Psoas muscle (tissue), 8 donors: ENCODE measurements around the gene ADAM8. TPM values are rescaled to one million over a fixed set of nuclear protein-coding genes. Genes with fewer than 3 reads are reported as not detected.

Experiments used
- ATAC-seq, 4 donors: fragments of 200-7000 bp; cut with Tn5 transposase; one replicate each; pipeline ENCODE4 v1.9.1; 2020; ENCODE audit warnings: moderate library complexity in 3 of 4, mild to moderate bottlenecking in 2 of 4
- DNase-seq, 2 donors: peaks; one replicate each; pipeline ENCODE4 v3.0.0-alpha.2; 2020
- H3K27ac ChIP-seq: fragments of 200-600 bp; one replicate; pipeline ENCODE4 v1.8.0; 2022
- H3K27me3 ChIP-seq, 3 donors: fragments of 200-600 bp in 1 of 3; one replicate each; pipeline versions ENCODE4 v1.6.1 to v1.8.0; 2013 to 2022; ENCODE audit warnings: low read length in 2 of 3, mild to moderate bottlenecking in 2 of 3, moderate library complexity in 1 of 3; ENCODE audit not compliant: insufficient read depth in 3 of 3
- H3K36me3 ChIP-seq, 2 donors: fragments of 200-600 bp in 1 of 2; one replicate each; pipeline versions ENCODE4 v1.6.1 to v1.8.0; 2013 to 2022; ENCODE audit warnings: low read depth in 1 of 2, mild to moderate bottlenecking in 1 of 2, moderate library complexity in 1 of 2; ENCODE audit not compliant: insufficient read depth in 1 of 2
- H3K4me1 ChIP-seq: fragments of 200-600 bp; one replicate; pipeline ENCODE4 v1.8.0; 2022
- H3K4me3 ChIP-seq: fragments of 200-600 bp; one replicate; pipeline ENCODE4 v1.8.0; 2022; ENCODE audit warnings: mild to moderate bottlenecking
- H3K9me3 ChIP-seq: fragments of 200-600 bp; one replicate; pipeline ENCODE4 v1.8.0; 2022
- WGBS, 3 donors: extraction: QIAGEN DNeasy Blood & Tissue Kit; methylation state at CpG; one replicate each; pipeline versions ENCODE4 v1.1.6 to v1.1.7; 2013; 5-methylcytosine and 5-hydroxymethylcytosine counted together
- intact Hi-C, 2 donors: fragments of 100-400 bp; cut with DNase I; formaldehyde crosslinking; loops; one replicate each; pipeline versions ENCODE4 v1.11.0 to v1.14.2; 2022
- long read RNA-seq, 2 donors: library from polyadenylated mRNA; unstranded; transcript quantifications; one replicate each; pipeline ENCODE4 v2.0.0, GENCODE V29; 2021
- polyA plus RNA-seq, 3 donors: library from polyadenylated mRNA; stranded (reverse); fragments of 200-250 nt; gene quantifications; one replicate each; pipeline ENCODE4 v1.2.3, GENCODE V29; 2013
- total RNA-seq, 4 donors: library from RNA; stranded (reverse); fragmentation: NEBNext Ultra II Directional in 2 of 4; extraction: Animal tissue kit (Norgen Biotek cat#: 25700) in 2 of 4; gene quantifications; one replicate each; pipeline versions ENCODE4 v1.2.1 to v1.2.4, GENCODE V29; 2021 to 2023
- TF ChIP-seq, protein P1 (sequence below): fragments of 200-600 bp; IDR thresholded peaks from one replicate; pipeline ENCODE4 v1.8.0; 2022; ENCODE audit warnings: antibody characterized with exemption
- donor health status: healthy with polysubstance abuse.
- donor health status: DM: no; HTN: no; CAD: no; lungs with moderate emphysema.
- donor health status: Bipolar disorder and iron deficiency.
- donor health status: healthy.
- donor health status: DM: yes; HTN: yes; CAD: no.
- donor health status: DM: no; HTN: no; CAD: no.
- donor health status: DM: no; HTN: no; CAD: no.
- donor health status: DM: yes; HTN: yes; CAD: no.

Gene ADAM8
- 1 to 10 TPM; 2.2 to 2.8 (median 2.5) TPM for total RNA-seq
- polyA plus RNA-seq = under 1 TPM; 0.21 to 0.94 (median 0.29) TPM
- long read RNA-seq, donor 1 = 0 reads
- long read RNA-seq, donor 2 = 0 reads

DNA sequence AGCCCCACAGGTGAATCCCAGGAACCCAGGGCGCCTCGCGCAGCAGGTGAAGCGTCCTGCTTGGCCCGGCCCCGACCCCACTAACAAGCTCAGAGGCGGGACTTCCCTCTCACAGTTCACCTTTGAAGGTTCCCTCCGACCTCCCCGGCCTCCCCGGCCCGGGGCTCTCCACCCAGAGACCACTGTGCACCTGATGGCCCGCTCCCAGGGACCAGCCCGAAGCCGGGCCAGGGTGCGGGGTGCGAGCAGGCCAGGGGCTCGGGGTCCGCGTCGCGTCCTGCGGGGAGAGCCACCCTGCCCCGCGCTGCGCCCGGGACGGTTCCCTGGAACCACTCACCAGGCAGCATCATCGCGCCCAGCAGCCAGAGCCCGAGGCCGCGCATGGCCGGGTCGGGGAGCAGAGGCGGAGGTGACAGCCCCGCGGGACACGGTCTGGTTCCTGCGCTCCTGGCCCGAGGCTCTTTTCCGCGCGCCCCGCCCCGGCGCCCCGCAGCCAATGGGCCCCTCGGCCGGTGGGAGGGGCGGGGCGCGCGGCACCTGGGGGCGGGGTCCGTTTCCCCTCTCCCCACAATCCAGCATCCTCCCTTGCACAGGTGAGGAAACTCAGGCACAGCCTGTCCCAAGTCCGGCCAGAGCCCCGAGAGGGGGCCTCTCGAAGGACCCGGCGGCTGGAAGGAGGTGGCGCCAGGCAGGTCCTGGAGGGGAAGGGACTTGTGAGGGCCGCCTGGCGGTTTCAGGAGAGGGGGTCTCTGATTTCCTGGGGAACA lies at the start of gene ADAM8:
Gene ADAM8, minus strand, starts transcription at position 434 of the 767 bp plus-strand sequence. Its CDS starts 51 bp downstream, at position 383.
- peaks cover 0 to 29% (median 7%) of the 10 kb centered on the region in 3 donors for H3K27me3 ChIP-seq
- DNase-seq = peak in 1 of 2 donors; percentile 62
- H3K36me3 ChIP-seq = peaks cover 4 to 32% of the 10 kb centered on the region in 2 donors
- WGBS, 3 donors = 4 to 6% (median 5%) methylated on average over 45 to 63 of the region's 63 CpGs
- peak; percentile 22 to 38 (median 28) for ATAC-seq
- peak within 1 kb of the TSS; percentile 15 for H3K4me3 ChIP-seq
- intact Hi-C loops = no loop called here
- H3K9me3 ChIP-seq = no peaks in the 10 kb centered on the region
- no peak within 1 kb of the TSS for H3K27ac ChIP-seq
- no peaks in the 10 kb centered on the region for H3K4me1 ChIP-seq
- TF ChIP-seq, protein P1, sequence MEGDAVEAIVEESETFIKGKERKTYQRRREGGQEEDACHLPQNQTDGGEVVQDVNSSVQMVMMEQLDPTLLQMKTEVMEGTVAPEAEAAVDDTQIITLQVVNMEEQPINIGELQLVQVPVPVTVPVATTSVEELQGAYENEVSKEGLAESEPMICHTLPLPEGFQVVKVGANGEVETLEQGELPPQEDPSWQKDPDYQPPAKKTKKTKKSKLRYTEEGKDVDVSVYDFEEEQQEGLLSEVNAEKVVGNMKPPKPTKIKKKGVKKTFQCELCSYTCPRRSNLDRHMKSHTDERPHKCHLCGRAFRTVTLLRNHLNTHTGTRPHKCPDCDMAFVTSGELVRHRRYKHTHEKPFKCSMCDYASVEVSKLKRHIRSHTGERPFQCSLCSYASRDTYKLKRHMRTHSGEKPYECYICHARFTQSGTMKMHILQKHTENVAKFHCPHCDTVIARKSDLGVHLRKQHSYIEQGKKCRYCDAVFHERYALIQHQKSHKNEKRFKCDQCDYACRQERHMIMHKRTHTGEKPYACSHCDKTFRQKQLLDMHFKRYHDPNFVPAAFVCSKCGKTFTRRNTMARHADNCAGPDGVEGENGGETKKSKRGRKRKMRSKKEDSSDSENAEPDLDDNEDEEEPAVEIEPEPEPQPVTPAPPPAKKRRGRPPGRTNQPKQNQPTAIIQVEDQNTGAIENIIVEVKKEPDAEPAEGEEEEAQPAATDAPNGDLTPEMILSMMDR = no peak

DNA sequence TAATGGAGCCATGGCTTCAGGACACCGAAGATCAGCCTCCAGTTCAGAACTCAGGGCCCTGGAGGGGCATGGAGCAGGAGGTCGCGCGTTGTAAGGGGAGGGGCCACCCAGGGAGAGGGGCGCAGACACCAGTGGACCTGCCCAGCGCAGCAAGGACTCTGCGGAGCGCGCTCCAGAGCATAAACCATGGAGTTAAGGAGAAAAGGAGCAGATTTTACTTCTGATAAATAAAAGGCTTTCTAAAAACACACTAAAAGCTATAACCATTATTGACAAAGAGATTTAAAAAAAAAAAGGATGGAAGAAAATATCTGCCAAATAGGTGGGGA lies 49.5 kb upstream of the ADAM8 start:
- Histone ChIP-seq H3K4me1 (no peaks in the 10 kb centered on the region), H3K4me3 (peak overlapping the region; percentile 51), H3K9me3 (no peaks in the 10 kb centered on the region), H3K27me3 (peaks cover 0 to 63% (median 25%) of the 10 kb centered on the region in 3 donors), H3K36me3 (no peaks in the 10 kb centered on the region), H3K27ac (no peak overlapping the region)
- no peak for ATAC-seq
- intact Hi-C loops = loop anchor here (5.0 to 10.0 kb wide), 2 partner anchors 69 to 281 kb away; partner anchors contain the start of gene MTG1 (in 1 of the 2)
- DNase-seq = no peak
- WGBS, 3 donors = 22 to 40% (median 31%) methylated on average over 9 of the region's 9 CpGs
- TF ChIP-seq, protein P1 = no peak

DNA sequence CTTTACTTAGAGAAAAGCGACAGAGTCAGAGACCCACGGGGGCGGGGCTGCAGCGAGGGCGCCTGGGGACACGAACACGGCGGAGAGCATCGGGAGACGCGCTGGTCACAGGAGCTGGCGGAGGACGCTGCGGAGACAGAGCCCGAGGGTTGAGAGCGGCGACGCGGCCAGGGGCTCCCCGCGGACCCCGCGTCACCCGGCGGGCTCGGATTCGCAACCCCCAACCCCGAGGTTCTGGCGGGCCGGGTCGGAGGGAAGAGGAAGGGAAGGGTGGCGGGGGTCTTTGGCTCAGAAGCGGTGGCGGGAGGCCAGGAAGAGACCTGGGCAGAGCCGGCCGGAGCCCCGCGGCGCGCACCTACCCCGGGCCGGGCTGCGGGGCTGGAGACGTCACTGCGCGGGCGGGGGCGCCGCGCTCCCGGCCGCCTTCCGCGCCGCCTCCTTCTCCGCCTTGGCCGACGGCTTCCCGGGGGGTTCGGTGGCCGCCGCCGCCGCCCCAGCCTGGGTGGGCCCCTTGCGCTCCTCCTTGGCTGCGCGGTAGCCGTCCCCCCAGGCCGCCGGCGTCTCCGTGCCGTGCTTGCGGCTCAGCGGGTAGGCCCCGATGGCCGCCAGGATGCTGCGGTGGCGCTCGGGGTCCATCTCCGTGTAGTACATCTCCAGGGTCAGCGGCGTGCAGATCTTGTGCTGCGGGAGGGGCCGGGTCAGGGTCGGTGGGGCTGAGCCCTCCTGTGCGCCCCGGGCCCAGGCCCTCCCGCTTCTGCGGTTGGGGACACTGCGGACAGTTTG lies 49.0 kb upstream of the ADAM8 start:
- Histone ChIP-seq H3K27me3 (peaks cover 0 to 63% (median 28%) of the 10 kb centered on the region in 3 donors), H3K27ac (no peak overlapping the region), H3K36me3 (no peaks in the 10 kb centered on the region), H3K4me1 (no peaks in the 10 kb centered on the region), H3K9me3 (no peaks in the 10 kb centered on the region), H3K4me3 (peak overlapping the region; percentile 51)
- ATAC-seq (no peak), DNase-seq (peak in 1 of 2 donors; percentile 45)
- intact Hi-C loops = loop anchor here (5.0 to 10.0 kb wide), 2 partner anchors 69 to 282 kb away; partner anchors contain the start of gene MTG1 (in 1 of the 2)
- WGBS, 3 donors = 1 to 4% (median 3%) methylated on average over 41 to 89 of the region's 91 CpGs
- TF ChIP-seq, protein P1 = no peak

DNA sequence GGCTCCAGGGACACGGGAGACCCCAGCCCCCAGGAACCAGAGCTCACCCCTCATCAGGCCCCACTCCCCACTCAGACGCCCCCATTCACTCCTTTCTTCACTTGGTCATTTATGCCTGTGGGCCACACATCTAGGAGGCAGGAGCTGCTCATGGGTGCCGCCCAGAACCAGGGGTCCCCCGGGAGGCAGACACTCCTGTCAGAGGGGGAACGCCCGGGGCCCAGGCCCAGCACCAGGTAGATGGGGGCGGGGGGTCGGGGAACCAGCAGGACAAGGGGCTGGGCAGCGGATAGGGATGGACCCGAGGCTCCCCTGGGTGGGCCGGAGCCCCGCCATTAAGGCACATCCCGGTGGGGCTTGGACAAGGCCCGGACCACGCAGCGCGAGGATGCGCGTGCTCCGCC lies 48.2 kb upstream of the ADAM8 start:
- Histone ChIP-seq H3K27ac (no peak overlapping the region), H3K4me1 (no peaks in the 10 kb centered on the region), H3K27me3 (peaks cover 0 to 70% (median 28%) of the 10 kb centered on the region in 3 donors), H3K9me3 (no peaks in the 10 kb centered on the region), H3K4me3 (peak overlapping the region; percentile 51), H3K36me3 (no peaks in the 10 kb centered on the region)
- peak in 2 of 4 donors; percentile 14 to 18 for ATAC-seq
- whole genome bisulfite sequencing, 3 donors = 13 to 21% (median 16%) methylated on average over 15 to 20 of the region's 20 CpGs
- intact Hi-C loops = loop anchor here (5.0 to 10.0 kb wide), 2 partner anchors 70 to 282 kb away; partner anchors contain the start of gene MTG1 (in 1 of the 2)
- TF ChIP-seq, protein P1 = no peak
- DNase-seq = no peak
